TTC549 (cell line): Measurements from ENCODE around the gene VLDLR.

Experiments used
- FAIRE-seq: peaks from 2 replicates; lab custom pipeline; 2012; peaks lifted over from hg19 to GRCh38; lab: Jason Lieb, UNC

VLDLR gene

DNA sequence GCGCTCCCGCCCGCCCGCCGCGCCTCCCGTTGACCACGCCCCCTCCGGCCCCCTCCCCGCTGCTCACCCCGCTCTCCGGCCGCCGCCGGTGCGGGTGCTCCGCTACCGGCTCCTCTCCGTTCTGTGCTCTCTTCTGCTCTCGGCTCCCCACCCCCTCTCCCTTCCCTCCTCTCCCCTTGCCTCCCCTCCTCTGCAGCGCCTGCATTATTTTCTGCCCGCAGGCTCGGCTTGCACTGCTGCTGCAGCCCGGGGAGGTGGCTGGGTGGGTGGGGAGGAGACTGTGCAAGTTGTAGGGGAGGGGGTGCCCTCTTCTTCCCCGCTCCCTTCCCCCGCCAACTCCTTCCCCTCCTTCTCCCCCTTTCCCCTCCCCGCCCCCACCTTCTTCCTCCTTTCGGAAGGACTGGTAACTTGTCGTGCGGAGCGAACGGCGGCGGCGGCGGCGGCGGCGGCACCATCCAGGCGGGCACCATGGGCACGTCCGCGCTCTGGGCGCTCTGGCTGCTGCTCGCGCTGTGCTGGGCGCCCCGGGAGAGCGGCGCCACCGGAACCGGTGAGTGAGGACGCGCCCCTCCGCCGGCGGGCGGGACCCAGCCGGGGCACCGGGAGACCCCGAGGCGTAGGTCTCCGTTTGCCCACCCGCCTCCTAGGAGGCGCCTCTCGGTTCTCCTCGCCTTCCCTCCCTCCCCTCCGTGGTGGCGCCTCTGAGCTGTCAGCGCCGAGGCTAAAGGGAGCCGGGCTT is at the start of gene VLDLR:
TSS of gene VLDLR (plus strand) at position 66 of the 739 bp plus-strand sequence. CDS start at position 469, 403 bp downstream.
- no peak for FAIRE-seq

DNA sequence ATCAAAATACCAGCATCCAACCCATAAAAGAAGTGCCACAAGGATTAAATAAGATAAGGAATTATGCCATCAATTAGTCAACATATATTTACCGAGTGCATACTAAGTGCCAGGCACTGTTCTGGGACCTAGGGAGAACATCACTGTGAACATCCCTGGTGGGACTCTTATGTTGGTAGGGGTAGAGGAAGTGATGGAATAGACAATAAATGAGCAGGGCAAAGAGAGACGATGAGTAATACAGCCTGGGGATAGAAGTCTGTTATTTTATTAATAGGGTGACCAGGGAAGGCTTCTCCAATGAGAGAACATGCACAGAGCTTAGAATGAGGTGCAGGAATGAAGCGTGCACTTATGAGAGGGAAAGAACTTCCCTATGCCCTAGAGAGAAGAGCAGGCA is 47.4 kb upstream of the VLDLR start:
- no peak for FAIRE-seq

DNA sequence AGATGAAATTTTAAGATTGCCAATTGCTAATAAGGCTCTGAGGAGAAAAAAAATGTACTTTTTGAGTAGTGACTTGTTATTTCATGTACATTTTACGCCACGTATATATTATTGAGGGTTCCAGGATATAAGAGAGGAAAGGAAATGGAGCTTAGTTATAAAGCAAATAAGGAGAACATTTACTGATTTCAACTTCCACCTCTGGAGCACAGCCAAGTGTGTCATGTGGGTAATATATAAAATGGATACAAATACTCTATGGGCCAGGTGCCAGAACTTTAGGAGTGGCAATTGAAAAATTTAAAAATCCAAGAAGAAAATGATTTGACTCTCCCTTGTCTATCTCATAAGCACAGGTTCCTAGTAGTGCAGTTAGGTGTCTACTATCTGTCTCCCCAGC is 45.0 kb upstream of the VLDLR start:
- no peak for FAIRE-seq

DNA sequence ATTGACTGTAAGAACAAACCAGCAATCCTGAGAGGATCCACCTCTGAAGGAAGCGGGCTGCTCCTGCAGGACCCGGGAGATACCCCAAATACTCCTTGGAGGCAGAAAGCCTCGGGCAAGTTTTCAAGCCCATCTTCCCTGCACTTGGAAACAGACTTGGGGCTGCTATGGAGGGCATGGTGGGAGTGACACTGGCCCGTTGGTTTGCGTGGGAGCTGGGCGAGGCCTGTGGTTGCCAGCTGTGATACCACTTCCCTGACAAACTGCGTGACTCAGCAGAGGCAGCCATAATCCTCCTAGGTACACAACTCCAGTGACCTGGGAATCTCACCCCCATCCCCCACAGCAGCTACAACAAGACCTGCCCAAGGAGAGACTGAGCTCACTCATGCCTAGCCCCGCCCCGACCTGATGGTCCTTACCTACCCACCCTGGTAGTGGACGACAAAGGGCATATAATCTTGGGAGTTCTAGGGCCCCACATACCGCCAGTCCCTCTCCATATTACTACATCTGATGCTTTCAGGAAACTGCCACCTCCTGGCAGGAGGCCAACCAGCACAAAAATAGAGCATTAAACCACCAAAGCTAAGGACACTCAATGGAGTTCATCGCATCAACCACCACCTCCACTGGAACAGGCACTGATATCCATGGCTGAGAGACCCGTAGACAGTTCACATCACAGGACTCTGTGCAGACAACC is 38.1 kb upstream of the VLDLR start:
- no peak for FAIRE-seq

DNA sequence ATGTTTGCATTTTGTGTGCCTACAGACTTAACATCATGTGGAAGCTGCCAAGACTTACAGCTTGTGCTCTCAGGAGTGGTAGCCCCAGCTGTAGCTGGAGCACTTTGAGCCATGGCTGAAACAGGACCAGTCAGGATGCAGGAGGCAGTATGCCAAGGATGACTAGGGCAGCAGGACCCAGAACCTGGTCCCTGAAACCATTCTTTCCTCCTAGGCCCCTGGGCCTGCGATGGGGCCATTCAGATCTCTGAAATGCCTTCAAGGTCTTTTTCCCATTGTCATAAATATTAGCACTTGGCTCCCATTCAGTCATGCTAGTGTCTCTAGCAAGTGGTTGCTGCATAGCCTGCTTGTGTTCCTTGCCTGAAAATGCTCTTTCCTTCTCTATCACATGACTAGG is 29.6 kb upstream of the VLDLR start:
- no peak for FAIRE-seq

DNA sequence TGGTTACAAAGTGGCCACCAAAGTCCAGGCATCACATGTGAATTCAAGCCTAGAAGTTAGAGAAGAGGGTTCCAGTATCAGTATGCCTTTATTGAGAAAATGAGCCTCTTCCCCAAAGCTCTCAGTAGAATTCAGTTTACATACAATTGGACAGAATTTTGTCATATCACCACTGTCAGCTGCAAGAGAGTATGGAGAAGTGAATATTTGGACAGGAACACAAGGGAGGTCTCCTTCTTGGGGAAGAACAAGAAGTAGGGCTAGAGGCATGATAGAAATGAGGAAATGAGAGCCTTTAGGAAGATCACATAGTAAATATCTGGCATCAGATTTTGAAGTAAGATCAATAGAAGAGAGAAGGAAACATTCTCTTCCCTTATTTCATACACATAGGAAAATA is 27.8 kb upstream of the VLDLR start:
- FAIRE-seq, result no peak

DNA sequence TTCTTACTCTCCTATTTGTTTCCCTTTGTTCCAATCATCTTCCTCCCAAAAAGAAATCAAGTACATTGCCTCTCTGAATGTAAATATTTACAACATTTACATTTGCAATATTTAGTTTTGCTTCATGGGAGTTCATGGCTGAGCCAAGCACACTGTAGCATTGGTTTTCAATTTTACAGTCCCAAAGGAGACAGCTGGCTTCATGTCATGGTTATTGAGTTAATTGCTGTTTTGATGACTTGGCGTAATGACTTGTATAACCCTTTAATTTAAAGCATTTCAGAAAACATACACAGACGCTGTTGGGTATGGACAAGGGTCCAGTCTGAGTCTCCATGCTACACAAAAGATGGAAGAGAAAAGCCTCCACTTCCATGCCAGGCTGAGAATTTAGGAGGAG is 25.6 kb upstream of the VLDLR start:
- FAIRE-seq, result no peak

DNA sequence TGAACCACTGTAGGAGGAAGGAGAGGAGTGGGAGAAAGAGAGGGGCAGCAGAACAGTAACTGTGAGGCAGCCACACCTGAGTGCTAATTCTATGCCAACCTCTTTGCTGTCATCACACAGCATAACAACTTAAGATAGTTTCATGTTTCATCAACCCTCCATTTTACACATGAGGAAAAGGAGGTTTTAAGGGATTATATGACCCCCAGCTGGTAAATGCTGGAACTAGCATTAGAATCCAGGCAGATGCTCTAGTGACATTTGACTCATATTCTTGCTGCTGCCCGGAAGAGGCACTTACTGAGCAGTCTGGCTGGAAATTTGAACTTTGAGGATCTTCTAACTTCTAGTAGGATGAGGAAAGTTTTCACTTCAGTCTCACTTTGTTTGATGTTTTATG is 24.1 kb upstream of the VLDLR start:
- FAIRE-seq, result no peak

DNA sequence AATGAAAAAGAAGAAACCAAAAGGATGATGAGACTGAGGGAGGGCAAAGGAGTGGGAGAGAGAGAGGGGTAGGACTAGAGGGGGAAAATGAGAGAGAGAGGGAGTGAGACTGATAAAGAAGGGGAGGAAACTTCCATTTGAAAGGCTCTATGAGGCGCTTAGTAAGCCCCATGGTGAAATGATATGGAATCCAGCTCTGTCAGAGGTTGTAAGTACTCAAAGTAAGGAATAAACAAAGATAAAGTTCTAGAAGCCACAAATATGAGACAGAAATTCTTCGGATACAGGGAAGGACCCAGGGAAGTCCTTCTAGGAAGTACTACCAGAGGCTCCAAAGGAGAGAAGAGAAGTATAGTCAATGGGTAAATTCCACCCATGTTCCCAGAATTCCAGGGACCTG is 21.7 kb upstream of the VLDLR start:
- FAIRE-seq, result no peak

DNA sequence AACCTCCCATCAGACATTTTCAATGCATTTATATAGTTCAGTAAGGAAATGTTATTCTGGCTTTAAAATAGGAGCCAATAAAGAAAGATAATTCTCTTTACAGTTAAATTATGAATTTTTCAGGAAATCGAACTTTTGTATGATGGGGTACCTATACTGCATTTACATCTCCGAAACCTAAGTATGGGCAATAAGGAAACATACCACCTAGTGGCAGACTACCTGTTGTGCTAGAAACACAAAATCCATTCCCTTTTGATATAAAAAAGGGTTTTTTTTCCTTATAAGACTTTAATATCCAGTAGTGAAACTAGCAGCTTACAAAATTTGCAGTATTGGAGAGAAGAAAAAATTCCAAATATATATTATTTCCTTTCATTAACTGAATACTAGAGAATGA is 21.3 kb upstream of the VLDLR start:
- FAIRE-seq, result no peak

DNA sequence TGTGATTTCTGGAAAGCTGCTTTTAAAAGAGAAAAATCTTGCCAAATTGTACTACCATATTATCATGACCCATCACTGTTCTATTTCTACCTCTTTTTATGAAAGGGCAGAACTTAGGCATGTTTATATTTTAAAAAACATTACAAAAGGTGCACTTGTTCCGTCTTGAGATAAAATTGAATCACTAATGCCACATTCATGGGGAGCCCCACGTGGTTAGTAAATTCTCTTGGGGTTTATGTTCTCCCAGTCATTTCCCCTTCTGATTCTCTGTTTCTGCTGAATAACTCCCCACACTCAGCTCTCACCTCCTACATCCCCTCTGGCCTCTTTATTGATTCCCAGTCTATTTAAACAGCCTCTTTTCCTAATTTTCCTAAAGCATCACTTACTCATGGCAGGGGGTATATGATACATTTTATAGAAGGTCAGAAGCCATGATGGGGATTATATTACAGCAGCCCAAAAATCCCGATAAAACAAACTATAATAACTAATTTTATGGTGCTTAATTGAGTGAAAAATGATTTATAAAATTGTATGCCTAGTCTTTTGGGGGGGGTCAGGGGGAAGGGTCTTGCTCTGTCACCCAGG is 19.7 kb upstream of the VLDLR start:
- no peak for FAIRE-seq

DNA sequence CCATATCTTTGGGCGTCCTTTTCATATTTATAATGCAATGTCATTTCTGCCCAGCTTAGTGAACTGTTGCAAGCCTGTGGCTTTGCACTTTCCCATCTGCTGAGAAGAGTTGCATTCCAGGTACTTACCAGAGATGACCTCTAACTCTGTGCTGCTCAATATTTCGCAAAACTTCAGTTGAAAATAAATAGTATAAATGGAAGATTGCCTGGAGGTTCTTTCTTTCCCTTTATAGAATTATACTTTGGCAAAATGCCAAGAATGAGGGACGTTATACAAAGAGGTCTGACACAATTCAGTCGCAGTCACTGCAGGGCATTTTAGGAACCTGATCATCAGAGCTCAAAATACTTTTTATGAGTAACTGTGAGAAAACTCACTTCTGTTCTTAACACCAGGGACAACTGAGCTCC is 18.9 kb upstream of the VLDLR start:
- FAIRE-seq, result no peak

DNA sequence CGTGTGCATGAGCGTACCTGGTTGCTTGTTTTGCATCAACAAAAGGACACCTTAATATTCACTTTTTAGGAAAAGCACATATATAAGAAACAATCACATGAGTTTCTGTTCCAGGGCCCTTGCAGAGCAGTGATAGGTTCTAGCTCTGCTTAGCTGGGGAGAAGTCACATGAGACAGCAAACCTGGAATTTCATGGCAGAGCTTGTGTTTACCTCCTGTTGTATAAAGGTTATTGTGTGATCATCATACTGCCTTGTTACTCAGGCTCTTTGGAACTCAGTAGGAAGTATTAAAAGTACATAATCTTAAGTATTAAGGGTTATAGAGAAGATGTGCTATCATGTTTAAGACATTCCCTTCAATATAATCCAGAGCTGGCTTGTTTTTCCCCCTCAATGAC is 18.0 kb upstream of the VLDLR start:
- FAIRE-seq, result no peak

DNA sequence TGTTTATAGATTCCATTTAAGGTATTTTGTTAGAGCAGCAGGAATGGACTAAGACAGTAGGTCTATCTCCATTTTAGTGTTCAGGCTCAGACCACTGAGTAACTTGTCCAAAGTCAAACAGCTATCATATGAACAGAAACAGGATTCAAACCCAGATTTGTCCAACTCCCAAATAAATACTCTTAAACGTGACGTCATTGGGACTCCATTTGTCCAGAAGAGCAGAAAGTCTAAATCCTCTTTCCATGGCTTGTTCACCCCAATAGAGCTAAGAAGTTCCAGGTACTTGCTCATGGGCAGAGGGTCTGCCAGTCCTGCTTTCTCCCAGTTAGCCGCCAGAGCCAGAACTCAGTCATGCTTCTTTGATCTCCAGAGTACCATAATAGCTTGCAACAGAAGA is 16.3 kb upstream of the VLDLR start:
- no peak for FAIRE-seq

DNA sequence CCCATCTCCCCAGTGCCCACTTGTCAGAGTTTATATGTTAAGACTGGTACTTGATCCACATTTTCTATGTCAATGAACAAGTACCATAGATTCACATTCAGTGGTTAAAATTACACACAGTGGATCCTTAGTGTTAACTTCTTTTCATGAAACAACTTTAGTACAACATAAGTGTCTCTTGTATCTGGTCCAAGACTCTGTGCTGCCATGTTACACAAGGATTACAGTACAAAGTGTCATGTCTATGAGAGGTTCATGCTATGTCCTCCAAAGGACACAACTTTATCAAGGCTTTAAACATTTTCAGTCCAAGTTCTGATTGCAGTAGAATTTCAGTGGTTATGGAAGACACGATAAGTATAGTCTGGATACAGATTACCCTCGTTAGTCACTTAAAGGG is 13.3 kb upstream of the VLDLR start:
- FAIRE-seq, result no peak

DNA sequence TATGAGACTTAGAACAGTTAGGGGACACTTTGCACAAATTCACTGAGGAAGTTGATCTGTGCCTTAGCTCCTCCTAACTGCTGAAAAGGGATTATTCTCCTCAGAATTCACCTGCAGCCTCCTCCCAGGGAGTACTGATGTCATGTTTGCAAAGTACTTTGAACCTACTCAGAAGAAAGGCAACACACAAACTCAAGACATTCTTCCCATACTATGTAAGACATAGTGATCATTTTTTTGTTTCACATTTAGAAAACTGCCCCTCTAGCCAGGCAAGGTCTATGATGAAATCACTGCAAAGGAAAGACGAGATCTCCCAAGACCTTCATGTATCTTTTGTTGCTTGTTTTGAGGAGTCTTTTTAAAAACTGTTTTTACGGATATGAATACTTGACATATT is 10.6 kb upstream of the VLDLR start:
- no peak for FAIRE-seq

DNA sequence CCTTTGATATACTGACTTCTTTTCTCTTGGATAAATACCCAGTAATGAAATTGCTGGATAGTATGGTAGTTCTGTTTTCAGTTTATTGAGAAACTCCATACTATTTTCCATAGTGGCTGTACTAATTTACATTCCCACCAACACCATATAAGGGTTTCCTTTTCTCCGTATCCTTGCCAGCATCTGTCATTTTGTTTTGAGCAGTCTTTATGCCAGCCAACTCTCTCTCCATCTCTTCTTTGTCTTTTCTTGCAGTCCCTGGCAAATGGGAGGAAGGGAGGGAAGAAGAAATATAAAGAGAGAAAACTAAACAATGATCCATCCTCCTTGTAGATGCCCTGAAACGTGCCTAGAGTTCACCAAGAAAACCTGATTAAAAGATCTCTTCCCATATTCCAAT is 9.6 kb upstream of the VLDLR start:
- no peak for FAIRE-seq

DNA sequence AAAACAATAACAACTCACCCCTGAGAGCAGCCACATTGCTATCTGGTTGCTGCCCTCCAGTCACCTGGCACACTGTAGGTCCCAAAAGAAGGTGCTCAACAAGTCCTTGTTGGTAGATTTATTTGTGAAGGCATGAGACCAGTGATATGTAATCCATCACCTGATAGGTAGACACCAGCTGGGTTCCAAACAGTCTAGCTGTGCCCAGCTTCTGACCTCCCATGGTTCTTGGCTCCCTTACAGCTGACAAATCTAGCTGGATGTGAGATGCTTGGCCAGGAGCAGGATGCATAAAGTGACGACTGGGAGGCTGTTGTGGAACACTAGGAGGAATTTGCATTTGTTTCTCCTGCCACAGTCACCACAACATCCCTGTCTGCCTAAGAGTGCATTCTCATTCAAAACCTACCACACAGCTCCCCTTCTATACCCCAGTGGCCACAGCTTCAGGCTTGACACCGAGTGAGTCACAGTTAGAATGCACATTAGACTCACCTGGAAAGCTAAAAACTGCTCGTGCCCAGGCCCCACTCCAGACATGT is 7.8 kb upstream of the VLDLR start:
- no peak for FAIRE-seq

DNA sequence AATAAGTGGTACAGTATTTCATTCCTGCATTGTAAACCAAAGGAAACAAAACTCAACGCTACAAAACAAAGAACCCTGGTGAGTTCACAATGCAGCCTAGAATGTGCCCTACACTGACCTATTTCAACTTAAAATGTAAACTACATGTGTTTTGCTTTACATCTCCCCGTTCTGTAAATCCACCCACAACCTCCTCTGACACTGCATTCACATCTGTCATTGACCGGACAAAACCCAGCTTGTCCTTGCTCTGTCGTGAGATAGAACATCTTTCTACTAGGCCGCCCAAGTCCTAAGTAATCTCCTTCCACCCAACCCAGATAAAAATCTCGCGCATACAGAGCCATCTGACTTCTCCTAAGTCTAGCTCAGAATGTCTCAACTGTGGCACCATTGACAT is 6.1 kb upstream of the VLDLR start:
- FAIRE-seq, result no peak

DNA sequence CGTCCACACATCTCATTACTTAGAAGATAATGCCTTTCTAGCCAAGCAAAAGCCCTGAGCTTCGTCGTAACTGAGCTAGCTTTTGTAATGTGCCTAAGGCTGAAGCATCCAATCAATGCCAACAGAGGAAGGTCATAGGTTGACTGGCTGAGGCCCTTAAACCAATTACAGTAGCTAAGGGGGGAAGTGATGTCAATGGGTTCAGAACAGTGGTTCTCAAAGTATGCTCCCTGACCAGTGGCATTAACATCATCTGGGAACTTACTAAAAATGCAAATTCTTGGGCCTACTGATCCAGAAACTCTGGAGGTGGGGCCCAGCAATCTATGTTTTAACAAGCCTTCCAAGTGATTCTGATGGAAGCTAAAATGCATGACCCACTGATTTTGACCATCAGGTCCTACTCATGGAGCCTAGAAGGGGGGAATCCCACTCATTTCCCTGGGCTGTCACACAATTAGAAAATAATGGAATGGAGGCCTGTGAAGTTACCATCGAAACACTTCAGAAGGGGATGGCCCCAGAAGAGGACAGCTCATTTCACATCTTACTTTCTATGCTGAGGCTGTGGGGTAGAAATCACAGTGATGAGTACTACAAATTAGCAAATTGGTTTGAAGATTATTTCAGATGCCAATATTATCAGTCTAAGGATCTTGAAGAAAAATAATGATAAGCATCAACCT is 4.8 kb upstream of the VLDLR start:
- FAIRE-seq, result no peak

DNA sequence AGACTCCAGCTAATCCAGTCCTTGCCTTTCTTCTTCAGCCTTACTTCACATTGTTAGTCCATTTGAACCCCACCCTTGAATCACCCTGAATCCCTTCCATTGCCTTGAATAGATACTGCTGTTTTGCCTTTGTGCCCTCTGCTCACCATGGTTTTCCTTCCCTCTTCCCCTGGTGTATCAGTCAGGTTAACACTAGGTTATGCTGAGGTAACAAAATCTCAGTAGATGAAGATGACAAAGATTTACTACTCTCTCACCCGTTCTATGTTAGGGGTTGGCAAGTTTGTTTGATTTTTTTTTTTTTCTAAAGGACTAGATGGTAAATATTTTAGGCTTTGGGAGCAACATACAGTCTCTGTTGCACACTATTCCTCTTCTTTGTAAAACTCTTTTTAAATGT is 3.3 kb upstream of the VLDLR start:
- no peak for FAIRE-seq

DNA sequence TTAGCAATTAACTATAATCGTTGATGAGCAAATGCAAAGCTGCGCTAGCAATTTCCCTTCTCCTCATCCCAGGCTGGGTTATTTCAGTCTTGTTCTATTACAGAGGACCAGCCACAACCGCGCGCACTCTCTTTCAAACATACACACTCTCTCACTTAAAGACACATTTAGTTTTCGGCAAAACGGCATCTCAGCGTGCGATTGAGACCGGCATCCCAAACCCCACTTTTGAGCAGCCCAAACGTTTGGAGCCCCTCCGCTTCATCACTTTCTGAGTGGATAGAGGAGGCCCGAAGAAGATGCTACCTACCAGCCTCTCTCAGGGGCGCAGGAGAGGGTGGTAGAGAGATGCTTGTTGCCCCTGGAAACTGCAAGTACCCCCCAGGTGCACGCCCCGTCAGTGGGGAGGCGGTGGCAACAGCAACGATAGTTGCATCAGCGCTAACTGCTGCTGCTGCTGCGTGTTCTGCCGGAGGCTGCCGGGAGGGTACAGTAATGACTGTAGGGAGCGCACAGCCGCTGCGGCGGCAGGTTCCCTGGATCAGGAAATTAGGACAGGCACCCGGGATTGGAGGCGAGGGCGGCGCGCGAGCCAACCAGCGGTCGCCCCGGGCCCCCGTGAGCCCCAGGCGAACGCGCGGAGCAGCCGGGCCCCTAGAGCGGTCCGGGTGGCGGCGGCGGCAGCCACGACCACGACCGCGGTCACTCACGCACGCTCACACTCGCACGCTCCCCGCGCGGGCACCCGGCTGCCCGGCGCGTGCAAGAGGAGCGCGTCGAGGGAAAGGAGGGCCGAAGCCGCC is 467 bp upstream of the VLDLR start:
- no peak for FAIRE-seq
